ENCODE results near the gene SOCS4.

The SOCS4 gene

GRCh38 chr14:55052269-55052930 lies 25.4 kb downstream of the SOCS4 start:
- Histone ChIP-seq H3K4me1 (ENCODE audit: low read depth, poor library complexity, severe bottlenecking) (peaks cover 12% of the 10 kb centered on the region), H3K79me2 (ENCODE audit: insufficient read depth, low read depth) (peaks cover 53% of the 10 kb centered on the region), H4K20me1 (ENCODE audit: insufficient read depth) (peaks cover 18% of the 10 kb centered on the region; the same call in 1 of the 2 replicates), H3K27me3 (ENCODE audit: insufficient read depth, low read depth) (no peaks in the 10 kb centered on the region), H3K4me3 (IDR thresholded peaks at IDR 0.05; ENCODE audit: insufficient read depth, low read depth, low read length) (no peak overlapping the region), H3K4me2 (peak overlapping the region; percentile 97), H2AFZ (ENCODE audit: low read depth) (no peak overlapping the region; the same call in 1 of the 2 replicates), H3K36me3 (ENCODE audit: insufficient read depth) (no peaks in the 10 kb centered on the region), H3K27ac (peak overlapping the region; percentile 93), H3K9ac (peak overlapping the region; percentile 98)
- TF ChIP-seq CTCF (conservative IDR thresholded peaks at IDR 0.05; ENCODE audit: low read depth, low read length): no peak

- H3K4me1 ChIP-seq (ENCODE audit: low read depth, poor library complexity, severe bottlenecking): peaks cover 12% of the 10 kb centered on the region
- H3K4me3 ChIP-seq (IDR thresholded peaks at IDR 0.05; ENCODE audit: insufficient read depth, low read depth, low read length): no peak overlapping the region
- H4K20me1 ChIP-seq (ENCODE audit: insufficient read depth): peaks cover 18% of the 10 kb centered on the region; the same call in 1 of the 2 replicates
- H3K4me2 ChIP-seq: peak overlapping the region; percentile 97
- H3K27me3 ChIP-seq (ENCODE audit: insufficient read depth, low read depth): no peaks in the 10 kb centered on the region
- H3K27ac ChIP-seq: no peak overlapping the region; the same call in 1 of the 2 replicates
- H3K9ac ChIP-seq: no peak overlapping the region
- H3K36me3 ChIP-seq (ENCODE audit: insufficient read depth): no peaks in the 10 kb centered on the region
- no peak overlapping the region for H2AFZ ChIP-seq (ENCODE audit: low read depth)
- TF ChIP-seq CTCF (conservative IDR thresholded peaks at IDR 0.05; ENCODE audit: low read depth, low read length): no peak
- peaks cover 56% of the 10 kb centered on the region for H3K79me2 ChIP-seq (ENCODE audit: insufficient read depth, low read depth)
Observed at GRCh38 chr14:55053018-55053417, 26.0 kb downstream of the SOCS4 start.

- peak overlapping the region; percentile 97; the same call in 1 of the 2 replicates for H3K4me2 ChIP-seq
- H3K4me1 ChIP-seq (ENCODE audit: low read depth, poor library complexity, severe bottlenecking): peaks cover 12% of the 10 kb centered on the region
- H3K27ac ChIP-seq: no peak overlapping the region
- no peak overlapping the region for H3K9ac ChIP-seq
- no peaks in the 10 kb centered on the region for H3K36me3 ChIP-seq (ENCODE audit: insufficient read depth)
- peaks cover 60% of the 10 kb centered on the region for H3K79me2 ChIP-seq (ENCODE audit: insufficient read depth, low read depth)
- no peaks in the 10 kb centered on the region for H3K27me3 ChIP-seq (ENCODE audit: insufficient read depth, low read depth)
- H2AFZ ChIP-seq (ENCODE audit: low read depth): no peak overlapping the region
- TF ChIP-seq CTCF (conservative IDR thresholded peaks at IDR 0.05; ENCODE audit: low read depth, low read length): no peak
- no peak overlapping the region for H3K4me3 ChIP-seq (IDR thresholded peaks at IDR 0.05; ENCODE audit: insufficient read depth, low read depth, low read length)
- peaks cover 18% of the 10 kb centered on the region; the same call in 1 of the 2 replicates for H4K20me1 ChIP-seq (ENCODE audit: insufficient read depth)
Observed at GRCh38 chr14:55053500-55053899, 26.5 kb downstream of the SOCS4 start.

- Histone ChIP-seq H4K20me1 (ENCODE audit: insufficient read depth) (peaks cover 18% of the 10 kb centered on the region; the same call in 1 of the 2 replicates), H3K27me3 (ENCODE audit: insufficient read depth, low read depth) (no peaks in the 10 kb centered on the region), H3K9ac (no peak overlapping the region), H3K79me2 (ENCODE audit: insufficient read depth, low read depth) (peaks cover 60% of the 10 kb centered on the region), H3K4me1 (ENCODE audit: low read depth, poor library complexity, severe bottlenecking) (peaks cover 12% of the 10 kb centered on the region), H3K4me2 (no peak overlapping the region), H3K36me3 (ENCODE audit: insufficient read depth) (no peaks in the 10 kb centered on the region), H3K27ac (no peak overlapping the region), H2AFZ (ENCODE audit: low read depth) (no peak overlapping the region), H3K4me3 (IDR thresholded peaks at IDR 0.05; ENCODE audit: insufficient read depth, low read depth, low read length) (no peak overlapping the region)
- no peak for TF ChIP-seq CTCF (conservative IDR thresholded peaks at IDR 0.05; ENCODE audit: low read depth, low read length)
Observed at GRCh38 chr14:55054098-55054497, 27.1 kb downstream of the SOCS4 start.
